ENCODE results near the gene PDE9A. TPM values are rescaled to one million over a fixed set of nuclear protein-coding genes. Genes with fewer than 3 reads are reported as not detected.

Gene PDE9A
- polyA plus RNA-seq, 2 of the 4 experiments (the other 2 are of a cell fraction), result 1.3 to 3.1 TPM

DNA sequence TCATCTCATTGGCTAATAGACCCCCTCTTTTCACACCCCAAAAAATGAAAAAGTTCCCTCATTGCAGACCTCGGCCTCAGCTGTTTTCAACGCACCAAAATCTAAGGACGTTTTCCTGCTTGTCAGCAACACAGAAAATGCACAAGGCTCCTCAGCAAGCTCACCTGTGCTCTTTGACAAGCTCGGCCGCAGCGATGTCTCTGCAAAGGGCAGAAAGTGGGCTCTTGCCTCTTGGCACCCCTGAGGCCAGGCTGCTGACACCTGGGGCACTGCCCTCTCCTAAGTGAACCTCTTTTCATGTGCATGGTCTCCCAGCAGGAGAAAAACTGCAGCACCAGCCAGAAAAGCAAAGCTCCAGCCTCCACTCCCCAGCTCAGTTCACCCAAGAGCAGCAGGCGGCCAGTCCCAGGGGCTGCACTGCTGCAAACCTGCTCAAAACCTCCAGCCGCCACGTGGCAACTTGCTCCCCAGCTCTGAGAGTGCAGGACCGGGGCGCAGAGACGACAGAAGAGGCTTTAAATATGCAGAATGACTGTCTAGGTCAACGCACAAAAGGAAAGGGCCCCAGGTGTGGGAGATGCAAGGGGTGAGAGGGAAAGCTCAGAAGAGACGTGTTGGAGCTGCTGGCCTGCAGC is 101.7 kb downstream of the PDE9A start:
- Histone ChIP-seq H3K4me2 (no peak overlapping the region), H3K27ac (no peak overlapping the region), H3K4me3 (no peak overlapping the region), H3K4me1 (no peaks in the 10 kb centered on the region), H3K9me3 (no peaks in the 10 kb centered on the region)
- FAIRE-seq (no peak), DNase-seq (ENCODE audit: low read depth in 1 of 2, low spot score in 1 of 2) (no peak), ATAC-seq (no peak)
- TF ChIP-seq MAFK (IDR thresholded peaks at IDR 0.05; ENCODE audit: partially characterized antibody), result no peak
- TF ChIP-seq KDM1A (IDR thresholded peaks at IDR 0.05; ENCODE audit: low read depth), result no peak
- no peak for TF ChIP-seq SMC3 (IDR thresholded peaks at IDR 0.05)
- TF ChIP-seq RAD21 (conservative IDR thresholded peaks at IDR 0.05 in 1 of 2, IDR thresholded peaks at IDR 0.05 in 1 of 2), result no peak
- TF ChIP-seq ZNF302 (CRISPR knock-in tag; IDR thresholded peaks at IDR 0.05), result no peak
- no peak for TF ChIP-seq RARB (CRISPR knock-in tag; IDR thresholded peaks at IDR 0.05)
- no peak for TF ChIP-seq CEBPB (IDR thresholded peaks at IDR 0.05)
- TF ChIP-seq HEYL (CRISPR knock-in tag; IDR thresholded peaks at IDR 0.05), result no peak
- TF ChIP-seq JUN (IDR thresholded peaks at IDR 0.05), result no peak
- no peak for TF ChIP-seq FOSB (CRISPR knock-in tag; IDR thresholded peaks at IDR 0.05)
- TF ChIP-seq, protein P1, sequence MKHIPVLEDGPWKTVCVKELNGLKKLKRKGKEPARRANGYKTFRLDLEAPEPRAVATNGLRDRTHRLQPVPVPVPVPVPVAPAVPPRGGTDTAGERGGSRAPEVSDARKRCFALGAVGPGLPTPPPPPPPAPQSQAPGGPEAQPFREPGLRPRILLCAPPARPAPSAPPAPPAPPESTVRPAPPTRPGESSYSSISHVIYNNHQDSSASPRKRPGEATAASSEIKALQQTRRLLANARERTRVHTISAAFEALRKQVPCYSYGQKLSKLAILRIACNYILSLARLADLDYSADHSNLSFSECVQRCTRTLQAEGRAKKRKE (CRISPR knock-in tag; IDR thresholded peaks at IDR 0.05; ENCODE audit: low read depth), result no peak
- TF ChIP-seq ZFP36 (IDR thresholded peaks at IDR 0.05; ENCODE audit: borderline replicate concordance, partially characterized antibody), result no peak
- TF ChIP-seq SREBF2 (IDR thresholded peaks at IDR 0.05), result no peak
- no peak for TF ChIP-seq POLR2A (IDR thresholded peaks at IDR 0.05; ENCODE audit: low read length)
- ChIA-PET CTCF (no interaction called here), POLR2A (no interaction called here)
- WGBS (ENCODE audit: missing lambda C conversion rate), result 63% methylated on average over 14 of the region's 14 CpGs

DNA sequence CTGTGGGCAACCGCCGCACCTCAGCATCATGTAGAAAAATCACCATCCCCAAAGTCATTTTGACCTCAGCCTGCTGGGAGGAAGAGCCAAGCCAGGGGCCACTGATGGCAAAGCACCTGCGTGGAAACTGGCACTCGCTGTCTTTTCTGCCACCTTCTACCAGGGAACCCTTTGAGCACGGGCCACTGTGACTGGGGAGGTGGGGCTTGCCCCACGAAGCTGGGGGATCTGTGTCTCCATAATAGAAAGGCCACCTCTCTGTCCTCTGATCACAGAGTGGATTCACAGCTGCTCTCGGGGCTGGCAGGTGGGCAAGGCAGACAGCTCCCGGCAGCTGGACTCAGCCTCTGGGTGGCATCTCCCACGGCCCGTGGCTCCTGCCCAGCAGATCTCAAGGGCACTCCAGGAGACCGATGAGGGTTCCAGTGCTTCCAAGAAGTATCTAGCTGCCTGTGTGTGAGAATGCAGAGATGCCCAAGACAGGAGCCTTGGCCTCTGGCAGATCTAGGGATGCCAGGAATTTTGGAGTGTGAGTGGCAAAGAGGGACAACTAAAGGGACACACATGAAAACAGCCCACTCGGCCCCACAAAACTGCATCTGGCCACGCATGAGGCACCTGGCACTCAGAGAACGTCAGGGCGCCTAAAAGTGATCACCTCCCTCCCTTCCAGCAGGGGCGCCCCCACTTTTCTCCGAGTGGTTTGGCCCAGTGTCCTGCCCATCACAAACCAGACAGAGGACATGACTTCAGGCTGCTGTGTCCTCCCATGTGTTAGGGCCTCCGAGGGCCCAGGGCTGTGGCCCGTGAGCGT is 102.6 kb downstream of the PDE9A start:
- ChIA-PET POLR2A (no interaction called here), CTCF (no interaction called here)
- TF ChIP-seq NPAS2 (CRISPR knock-in tag; IDR thresholded peaks at IDR 0.05; ENCODE audit: borderline replicate concordance) (no peak), CBX2 (IDR thresholded peaks at IDR 0.05; ENCODE audit: borderline replicate concordance, low read depth) (no peak), FOXS1 (CRISPR knock-in tag; IDR thresholded peaks at IDR 0.05) (no peak), BHLHE40 (IDR thresholded peaks at IDR 0.05; ENCODE audit: low read depth, low read length) (no peak), HEYL (CRISPR knock-in tag; IDR thresholded peaks at IDR 0.05) (no peak), HOXB5 (CRISPR knock-in tag; IDR thresholded peaks at IDR 0.05) (no peak), NFE2L2 (conservative IDR thresholded peaks at IDR 0.05; ENCODE audit: low read length) (no peak), MAFK (IDR thresholded peaks at IDR 0.05; ENCODE audit: partially characterized antibody) (no peak), ZSCAN20 (CRISPR knock-in tag; IDR thresholded peaks at IDR 0.05) (no peak), ZC3H11A (IDR thresholded peaks at IDR 0.05) (no peak)
- TF ChIP-seq, protein P2, sequence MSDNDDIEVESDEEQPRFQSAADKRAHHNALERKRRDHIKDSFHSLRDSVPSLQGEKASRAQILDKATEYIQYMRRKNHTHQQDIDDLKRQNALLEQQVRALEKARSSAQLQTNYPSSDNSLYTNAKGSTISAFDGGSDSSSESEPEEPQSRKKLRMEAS (IDR thresholded peaks at IDR 0.05), result no peak
- TF ChIP-seq, protein P3, sequence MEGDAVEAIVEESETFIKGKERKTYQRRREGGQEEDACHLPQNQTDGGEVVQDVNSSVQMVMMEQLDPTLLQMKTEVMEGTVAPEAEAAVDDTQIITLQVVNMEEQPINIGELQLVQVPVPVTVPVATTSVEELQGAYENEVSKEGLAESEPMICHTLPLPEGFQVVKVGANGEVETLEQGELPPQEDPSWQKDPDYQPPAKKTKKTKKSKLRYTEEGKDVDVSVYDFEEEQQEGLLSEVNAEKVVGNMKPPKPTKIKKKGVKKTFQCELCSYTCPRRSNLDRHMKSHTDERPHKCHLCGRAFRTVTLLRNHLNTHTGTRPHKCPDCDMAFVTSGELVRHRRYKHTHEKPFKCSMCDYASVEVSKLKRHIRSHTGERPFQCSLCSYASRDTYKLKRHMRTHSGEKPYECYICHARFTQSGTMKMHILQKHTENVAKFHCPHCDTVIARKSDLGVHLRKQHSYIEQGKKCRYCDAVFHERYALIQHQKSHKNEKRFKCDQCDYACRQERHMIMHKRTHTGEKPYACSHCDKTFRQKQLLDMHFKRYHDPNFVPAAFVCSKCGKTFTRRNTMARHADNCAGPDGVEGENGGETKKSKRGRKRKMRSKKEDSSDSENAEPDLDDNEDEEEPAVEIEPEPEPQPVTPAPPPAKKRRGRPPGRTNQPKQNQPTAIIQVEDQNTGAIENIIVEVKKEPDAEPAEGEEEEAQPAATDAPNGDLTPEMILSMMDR (IDR thresholded peaks at IDR 0.05), result no peak
- TF ChIP-seq, protein P4, sequence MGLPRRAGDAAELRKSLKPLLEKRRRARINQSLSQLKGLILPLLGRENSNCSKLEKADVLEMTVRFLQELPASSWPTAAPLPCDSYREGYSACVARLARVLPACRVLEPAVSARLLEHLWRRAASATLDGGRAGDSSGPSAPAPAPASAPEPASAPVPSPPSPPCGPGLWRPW (IDR thresholded peaks at IDR 0.05), result no peak
- Histone ChIP-seq H3K4me1 (no peaks in the 10 kb centered on the region), H3K9me3 (no peaks in the 10 kb centered on the region), H3K27ac (no peak overlapping the region), H3K4me3 (no peak overlapping the region), H3K4me2 (no peak overlapping the region)
- DNase-seq (ENCODE audit: low read depth in 1 of 2, low spot score in 1 of 2) (no peak), FAIRE-seq (no peak), ATAC-seq (no peak)
- WGBS (ENCODE audit: missing lambda C conversion rate), result 70% methylated on average over 6 of the region's 20 CpGs

All from A549 (cell line).